ENCODE data around the gene ALDH7A1.

Gene ALDH7A1

DNA sequence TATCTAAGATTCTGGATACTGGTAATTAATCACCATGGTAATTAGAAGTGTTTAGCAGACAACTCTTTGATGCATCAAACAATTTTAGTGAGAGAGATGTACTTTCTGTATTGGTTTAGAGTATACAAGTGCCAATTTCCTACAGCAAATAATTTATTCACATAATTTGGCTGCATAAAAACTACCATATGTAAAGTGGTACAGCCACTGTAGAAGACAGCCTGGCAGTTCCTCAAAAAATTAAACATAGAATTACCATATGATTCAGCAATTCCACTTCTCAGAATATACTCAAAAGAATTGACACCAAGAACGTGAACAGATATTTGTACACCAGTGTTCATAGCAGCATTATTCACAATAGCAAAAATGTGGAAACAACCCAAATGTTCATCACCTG lies 41.9 kb upstream of the ALDH7A1 start:
- Histone ChIP-seq H3K36me3 (ENCODE audit: low read length) (no peaks in the 10 kb centered on the region), H3K27me3 (ENCODE audit: low read length) (no peaks in the 10 kb centered on the region), H4K20me1 (ENCODE audit: low read depth, low read length) (no peaks in the 10 kb centered on the region), H3K79me2 (ENCODE audit: insufficient read depth, low read length) (no peaks in the 10 kb centered on the region), H3K27ac (ENCODE audit: low read depth, low read length) (no peak overlapping the region), H3K4me2 (ENCODE audit: low read depth, low read length, poor library complexity, severe bottlenecking) (no peak overlapping the region), H2AFZ (ENCODE audit: low read depth, low read length, severe bottlenecking) (no peak overlapping the region), H3F3A (ENCODE audit: insufficient read depth) (no peaks in the 10 kb centered on the region), H3K9me2 (replicated peaks; ENCODE audit: insufficient read depth, low read length) (no peaks in the 10 kb centered on the region), H3K9ac (ENCODE audit: low read length) (no peak overlapping the region), H3K4me3 (ENCODE audit: insufficient read depth, low read length, poor library complexity, severe bottlenecking) (no peak overlapping the region), H3K9me3 (ENCODE audit: insufficient read depth, low read length) (no peaks in the 10 kb centered on the region)
- TF ChIP-seq, protein P1, sequence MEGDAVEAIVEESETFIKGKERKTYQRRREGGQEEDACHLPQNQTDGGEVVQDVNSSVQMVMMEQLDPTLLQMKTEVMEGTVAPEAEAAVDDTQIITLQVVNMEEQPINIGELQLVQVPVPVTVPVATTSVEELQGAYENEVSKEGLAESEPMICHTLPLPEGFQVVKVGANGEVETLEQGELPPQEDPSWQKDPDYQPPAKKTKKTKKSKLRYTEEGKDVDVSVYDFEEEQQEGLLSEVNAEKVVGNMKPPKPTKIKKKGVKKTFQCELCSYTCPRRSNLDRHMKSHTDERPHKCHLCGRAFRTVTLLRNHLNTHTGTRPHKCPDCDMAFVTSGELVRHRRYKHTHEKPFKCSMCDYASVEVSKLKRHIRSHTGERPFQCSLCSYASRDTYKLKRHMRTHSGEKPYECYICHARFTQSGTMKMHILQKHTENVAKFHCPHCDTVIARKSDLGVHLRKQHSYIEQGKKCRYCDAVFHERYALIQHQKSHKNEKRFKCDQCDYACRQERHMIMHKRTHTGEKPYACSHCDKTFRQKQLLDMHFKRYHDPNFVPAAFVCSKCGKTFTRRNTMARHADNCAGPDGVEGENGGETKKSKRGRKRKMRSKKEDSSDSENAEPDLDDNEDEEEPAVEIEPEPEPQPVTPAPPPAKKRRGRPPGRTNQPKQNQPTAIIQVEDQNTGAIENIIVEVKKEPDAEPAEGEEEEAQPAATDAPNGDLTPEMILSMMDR (IDR thresholded peaks at IDR 0.05; ENCODE audit: insufficient read depth, low read length, poor library complexity, severe bottlenecking) = no peak

DNA sequence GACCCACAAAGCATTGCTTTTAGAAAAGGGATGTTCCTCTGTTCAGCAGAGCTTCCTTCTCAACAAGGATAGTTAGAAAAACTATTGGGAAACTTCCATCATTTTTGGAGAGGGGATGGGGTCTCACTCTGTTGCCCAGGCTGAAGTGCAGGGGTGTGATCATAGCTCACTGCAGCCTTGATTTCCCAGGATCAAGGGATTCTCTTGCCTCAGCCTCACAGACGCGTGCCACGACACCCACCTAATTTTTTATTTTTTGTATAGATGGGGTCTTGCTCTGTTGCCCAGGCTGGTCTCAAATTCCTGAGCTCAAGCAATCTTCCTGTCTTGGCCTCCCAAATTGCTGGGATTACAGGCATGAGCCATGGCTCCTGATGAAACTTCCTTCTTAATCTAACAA lies 40.6 kb upstream of the ALDH7A1 start:
- TF ChIP-seq, protein P1 (IDR thresholded peaks at IDR 0.05; ENCODE audit: insufficient read depth, low read length, poor library complexity, severe bottlenecking) = no peak
- TF ChIP-seq EZH2phosphoT487 (conservative IDR thresholded peaks at IDR 0.05; ENCODE audit: low read length) = no peak
- no peaks in the 10 kb centered on the region for H3F3A ChIP-seq (ENCODE audit: insufficient read depth)
- no peak overlapping the region for H2AFZ ChIP-seq (ENCODE audit: low read depth, low read length, severe bottlenecking)

DNA sequence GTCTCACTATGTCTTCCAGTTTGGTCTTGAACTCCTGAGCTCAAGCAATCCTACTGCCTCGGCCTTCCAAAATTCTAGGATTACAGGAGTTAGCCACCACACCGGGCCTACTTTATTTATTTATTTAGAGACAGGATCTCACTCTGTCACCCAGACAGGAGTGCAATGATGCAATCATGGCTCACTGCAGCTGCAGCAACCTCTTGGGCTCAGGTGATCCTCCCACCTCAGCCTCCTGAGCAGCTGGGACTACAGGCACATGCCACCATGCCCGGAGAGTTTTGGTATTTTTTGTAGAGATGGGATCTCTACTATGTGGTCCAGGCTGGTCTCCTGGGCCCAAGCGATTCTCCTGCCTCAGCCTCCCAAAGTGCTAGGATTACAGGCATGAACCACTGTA lies 38.5 kb upstream of the ALDH7A1 start:
- no peak overlapping the region for H3K27ac ChIP-seq (ENCODE audit: low read depth, low read length)
- no peak overlapping the region for H2AFZ ChIP-seq (ENCODE audit: low read depth, low read length, severe bottlenecking)
- H3K9me2 ChIP-seq (replicated peaks; ENCODE audit: insufficient read depth, low read length) = no peaks in the 10 kb centered on the region
- TF ChIP-seq, protein P1 (IDR thresholded peaks at IDR 0.05; ENCODE audit: insufficient read depth, low read length, poor library complexity, severe bottlenecking) = no peak
- TF ChIP-seq EZH2phosphoT487 (conservative IDR thresholded peaks at IDR 0.05; ENCODE audit: low read length) = no peak
- H3K27me3 ChIP-seq (ENCODE audit: low read length) = no peaks in the 10 kb centered on the region
- H3K36me3 ChIP-seq (ENCODE audit: low read length) = no peaks in the 10 kb centered on the region
- no peak overlapping the region for H3K4me2 ChIP-seq (ENCODE audit: low read depth, low read length, poor library complexity, severe bottlenecking)
- H3K4me3 ChIP-seq (ENCODE audit: insufficient read depth, low read length, poor library complexity, severe bottlenecking) = no peak overlapping the region
- H3K9me3 ChIP-seq (ENCODE audit: insufficient read depth, low read length) = no peaks in the 10 kb centered on the region
- H3K9ac ChIP-seq (ENCODE audit: low read length) = no peak overlapping the region
- H3K79me2 ChIP-seq (ENCODE audit: insufficient read depth, low read length) = no peaks in the 10 kb centered on the region
- no peaks in the 10 kb centered on the region for H4K20me1 ChIP-seq (ENCODE audit: low read depth, low read length)
- no peaks in the 10 kb centered on the region for H3F3A ChIP-seq (ENCODE audit: insufficient read depth)

More for the DNA sequence above, 40.6 kb upstream of the ALDH7A1 start:
- Histone ChIP-seq H4K20me1 (ENCODE audit: low read depth, low read length) (no peaks in the 10 kb centered on the region), H3K36me3 (ENCODE audit: low read length) (no peaks in the 10 kb centered on the region), H3K27me3 (ENCODE audit: low read length) (no peaks in the 10 kb centered on the region), H3K4me2 (ENCODE audit: low read depth, low read length, poor library complexity, severe bottlenecking) (no peak overlapping the region), H3K9me2 (replicated peaks; ENCODE audit: insufficient read depth, low read length) (no peaks in the 10 kb centered on the region), H3K27ac (ENCODE audit: low read depth, low read length) (no peak overlapping the region), H3K9ac (ENCODE audit: low read length) (no peak overlapping the region), H3K79me2 (ENCODE audit: insufficient read depth, low read length) (no peaks in the 10 kb centered on the region), H3K4me3 (ENCODE audit: insufficient read depth, low read length, poor library complexity, severe bottlenecking) (no peak overlapping the region), H3K9me3 (ENCODE audit: insufficient read depth, low read length) (no peaks in the 10 kb centered on the region)
